GM23338 (cell line): ENCODE measurements around the gene FHIT. TPM values are rescaled to one million over a fixed set of nuclear protein-coding genes. Genes with fewer than 3 reads are reported as not detected.
A peak's percentile ranks its signal among the peaks of the same experiment; 100 is the strongest.
"Not testable (repeated sequence)": the region's sequence is repeated elsewhere in the genome, so short reads cannot be mapped to it uniquely, and the experiment has no call there.

Source experiments
- ATAC-seq: fragments of 200-7000 bp; cut with Tn5 transposase; 3 replicates; pipeline ENCODE4 v1.9.1; 2020
- DNase-seq: peaks from one replicate; pipeline ENCODE4 v3.0.0-alpha.2; 2015; ENCODE audit warnings: low spot score
- H2AFZ ChIP-seq: fragments of 200-600 bp; sonication (generic); 2 replicates; pipeline ENCODE4 v1.8.0; 2016; ENCODE audit warnings: antibody characterized with exemption, mild to moderate bottlenecking, moderate library complexity
- H3F3A ChIP-seq: fragments of 200-600 bp; sonication (generic); replicated peaks from 2 replicates; pipeline ENCODE4 v1.8.0; 2017; ENCODE audit warnings: antibody characterized with exemption, mixed run types, low read depth
- H3K27ac ChIP-seq: fragments of 200-600 bp; sonication (generic); 2 replicates; pipeline ENCODE4 v1.6.1; 2016; ENCODE audit warnings: low read depth
- H3K27me3 ChIP-seq: fragments of 200-600 bp; sonication (generic); 2 replicates; pipeline ENCODE4 v1.8.0; 2016; ENCODE audit warnings: mild to moderate bottlenecking, mixed run types, moderate library complexity; ENCODE audit not compliant: insufficient read depth
- H3K36me3 ChIP-seq: fragments of 200-600 bp; sonication (generic); 2 replicates; pipeline ENCODE4 v1.8.0; 2016; ENCODE audit warnings: mild to moderate bottlenecking; ENCODE audit not compliant: insufficient read depth
- H3K4me1 ChIP-seq: fragments of 200-600 bp; sonication (generic); 2 replicates; pipeline ENCODE4 v1.8.0; 2016; ENCODE audit warnings: mild to moderate bottlenecking, moderate library complexity; ENCODE audit not compliant: insufficient read depth
- H3K4me2 ChIP-seq: fragments of 200-600 bp; sonication (generic); 2 replicates; pipeline ENCODE4 v1.7.1; 2017; ENCODE audit warnings: mixed run types
- H3K4me3 ChIP-seq: fragments of 200-600 bp; sonication (generic); 2 replicates; pipeline ENCODE4 v1.6.1; 2016; ENCODE audit warnings: mixed run types
- H3K79me2 ChIP-seq: fragments of 200-600 bp; sonication (generic); replicated peaks from 2 replicates; pipeline ENCODE4 v1.8.0; 2017; ENCODE audit warnings: mild to moderate bottlenecking; ENCODE audit not compliant: insufficient read depth
- H3K9me2 ChIP-seq: fragments of 200-600 bp; sonication (generic); 2 replicates; pipeline ENCODE4 v1.8.0; 2017; ENCODE audit not compliant: insufficient read depth
- H4K20me1 ChIP-seq: fragments of 200-600 bp; sonication (generic); replicated peaks from 2 replicates; pipeline ENCODE4 v1.8.0; 2017; ENCODE audit warnings: mild to moderate bottlenecking; ENCODE audit not compliant: insufficient read depth
- H3K27ac Mint-ChIP-seq: 2 replicates; pipeline ENCODE4 v1.8.0; 2020; ENCODE audit warnings: inconsistent platforms, mild to moderate bottlenecking, moderate library complexity, mixed read lengths
- H3K27me3 Mint-ChIP-seq: 3 replicates; pipeline ENCODE4 v1.8.0; 2022; ENCODE audit warnings: low read depth, mild to moderate bottlenecking, moderate library complexity, mixed read lengths, inconsistent platforms; ENCODE audit not compliant: insufficient read depth, poor library complexity
- H3K36me3 Mint-ChIP-seq: 3 replicates; pipeline ENCODE4 v1.8.0; 2021; ENCODE audit warnings: low read depth, mild to moderate bottlenecking, inconsistent platforms, moderate library complexity, mixed read lengths
- H3K4me1 Mint-ChIP-seq: 3 replicates; pipeline ENCODE4 v1.8.0; 2020; ENCODE audit warnings: mild to moderate bottlenecking, inconsistent platforms, mixed read lengths
- H3K4me3 Mint-ChIP-seq: 3 replicates; pipeline ENCODE4 v1.8.0; 2021; ENCODE audit warnings: moderate library complexity, mild to moderate bottlenecking, inconsistent platforms, mixed read lengths
- H3K9me3 Mint-ChIP-seq: 3 replicates; pipeline ENCODE4 v1.8.0; 2020; ENCODE audit warnings: moderate library complexity, mild to moderate bottlenecking, inconsistent platforms, mixed read lengths
- CTCF ChIP-seq, 2 experiments: fragments of 200-600 bp in 1 of 2; sonication (generic) in 1 of 2; conservative IDR thresholded peaks; 2 replicates each; pipeline versions ENCODE4 v1.5.1 to v1.6.1; 2016 to 2017; ENCODE audit warnings: antibody characterized with exemption in 2 of 2, low read depth in 2 of 2, mild to moderate bottlenecking in 2 of 2, moderate library complexity in 1 of 2
- ETS1 ChIP-seq: IDR thresholded peaks from 2 replicates; pipeline ENCODE4 v1.6.1; 2016; ENCODE audit warnings: antibody characterized with exemption
- EZH2 ChIP-seq: fragments of 200-600 bp; sonication (generic); IDR thresholded peaks from one replicate; pipeline ENCODE4 v1.8.0; 2017; ENCODE audit warnings: antibody characterized with exemption, mild to moderate bottlenecking, low read depth; ENCODE audit not compliant: unreplicated experiment
- EZH2phosphoT487 ChIP-seq: fragments of 200-600 bp; sonication (generic); IDR thresholded peaks from one replicate; pipeline ENCODE4 v1.8.1; 2018; ENCODE audit warnings: antibody characterized with exemption; ENCODE audit not compliant: unreplicated experiment
- NANOG ChIP-seq: IDR thresholded peaks from 2 replicates; pipeline ENCODE4 v1.6.1; 2016; ENCODE audit warnings: antibody characterized with exemption, borderline replicate concordance
- POLR2AphosphoS5 ChIP-seq: IDR thresholded peaks from 2 replicates; pipeline ENCODE4 v1.6.1; 2016; ENCODE audit warnings: antibody characterized with exemption, low read depth
- STAT1 ChIP-seq: IDR thresholded peaks from one replicate; pipeline ENCODE4 v1.6.1; 2016; ENCODE audit warnings: antibody characterized with exemption; ENCODE audit not compliant: unreplicated experiment
- ZNF462 ChIP-seq: fragments of 250-450 bp; sonication (Bioruptor Pico); IDR thresholded peaks from 2 replicates; pipeline ENCODE4 v1.5.0; 2020; ENCODE audit warnings: mild to moderate bottlenecking, moderate library complexity
- polyA plus RNA-seq: library from polyadenylated mRNA; unstranded; fragments of >200 nt; fragmentation: Nextera tagmentation; extraction: Ambion mirVana; gene quantifications from 2 replicates; pipeline ENCODE4 v1.2.1, GENCODE V29; 2016
- total RNA-seq: library from RNA; depleted of rRNA; stranded (reverse); fragments of >200 nt; shearing (Covaris generic); gene quantifications from 2 replicates; pipeline ENCODE4 v1.2.3, GENCODE V29; 2014

The FHIT gene
- total and polyA plus RNA-seq, 2 experiments from 2014 or later = 3.0 to 8.3 TPM

GRCh38 chr3:60673123-60673522, 578.1 kb downstream of the FHIT start:
- Mint-ChIP-seq H3K9me3 (peaks cover 4% of the 10 kb centered on the region; the same call in 1 of the 3 replicates), H3K36me3 (peaks cover 36% of the 10 kb centered on the region), H3K27me3 (peaks cover 2% of the 10 kb centered on the region), H3K4me3 (no peak overlapping the region), H3K27ac (peak overlapping the region; percentile 92), H3K4me1 (peaks cover 42% of the 10 kb centered on the region)
- Histone ChIP-seq H3K27ac (peak overlapping the region; percentile 87), H3K27me3 (no peaks in the 10 kb centered on the region), H3K9me2 (peaks cover 8% of the 10 kb centered on the region; the same call in 1 of the 2 replicates), H3K4me3 (no peak overlapping the region), H3F3A (no peaks in the 10 kb centered on the region), H3K4me1 (peaks cover 26% of the 10 kb centered on the region), H4K20me1 (no peaks in the 10 kb centered on the region), H3K79me2 (no peaks in the 10 kb centered on the region), H3K36me3 (no peaks in the 10 kb centered on the region), H3K4me2 (no peak overlapping the region), H2AFZ (no peak overlapping the region)
- no peak for ATAC-seq
- TF ChIP-seq ETS1 (no peak), STAT1 (no peak)
- DNase-seq = no peak

GRCh38 chr3:60672337-60672736, 578.9 kb downstream of the FHIT start:
- not testable (repeated sequence) for DNase-seq, H3K27me3 Mint-ChIP-seq, H3K9me2 ChIP-seq, H3K4me2 ChIP-seq, H3K27me3 ChIP-seq, H3K79me2 ChIP-seq, H3K9me3 Mint-ChIP-seq, H3K4me3 ChIP-seq, H3K36me3 ChIP-seq, H4K20me1 ChIP-seq, H2AFZ ChIP-seq, ATAC-seq, H3F3A ChIP-seq, H3K4me3 Mint-ChIP-seq
- H3K36me3 Mint-ChIP-seq = peaks cover 43% of the 10 kb centered on the region
- H3K4me1 Mint-ChIP-seq = peaks cover 42% of the 10 kb centered on the region
- H3K27ac Mint-ChIP-seq = peak overlapping the region; percentile 87
- Histone ChIP-seq H3K4me1 (peaks cover 26% of the 10 kb centered on the region), H3K27ac (peak overlapping the region; percentile 98)
- peak; percentile 95 for TF ChIP-seq NANOG

- peak overlapping the region; percentile 98 for H3K27ac ChIP-seq
- no peaks in the 10 kb centered on the region for H3F3A ChIP-seq
- H3K36me3 ChIP-seq = no peaks in the 10 kb centered on the region
- Mint-ChIP-seq H3K27me3 (peaks cover 7% of the 10 kb centered on the region), H3K4me3 (no peak overlapping the region), H3K27ac (peak overlapping the region; percentile 94), H3K9me3 (peaks cover 17% of the 10 kb centered on the region; the same call in 2 of the 3 replicates), H3K36me3 (peaks cover 50% of the 10 kb centered on the region), H3K4me1 (peaks cover 42% of the 10 kb centered on the region)
- no peaks in the 10 kb centered on the region for H4K20me1 ChIP-seq
- no peaks in the 10 kb centered on the region for H3K9me2 ChIP-seq
- H3K27me3 ChIP-seq = no peaks in the 10 kb centered on the region
- H3K79me2 ChIP-seq = no peaks in the 10 kb centered on the region
- H3K4me3 ChIP-seq = no peak overlapping the region
- no peak overlapping the region for H2AFZ ChIP-seq
- no peak overlapping the region for H3K4me2 ChIP-seq
- H3K4me1 ChIP-seq = peaks cover 26% of the 10 kb centered on the region
- peak; percentile 96 for ATAC-seq
- peak; percentile 91 for DNase-seq
- TF ChIP-seq ZNF462 (CRISPR knock-in tag) = peak; percentile 89
- TF ChIP-seq STAT1 = no peak
- TF ChIP-seq POLR2AphosphoS5 = no peak
- TF ChIP-seq CTCF (conservative IDR thresholded peaks at IDR 0.05; ENCODE audit: low read depth in 2 of 2) = no peak
- TF ChIP-seq EZH2phosphoT487 = no peak
- TF ChIP-seq EZH2 = no peak
- TF ChIP-seq NANOG = peak; percentile 97
These were observed 581.6 kb downstream of the FHIT start for GRCh38 chr3:60669636-60670035.
